ENCODE data around the gene ZBTB7B.

- TF ChIP-seq POLR2A (conservative IDR thresholded peaks at IDR 0.05) = no peak
- TF ChIP-seq, protein P1, sequence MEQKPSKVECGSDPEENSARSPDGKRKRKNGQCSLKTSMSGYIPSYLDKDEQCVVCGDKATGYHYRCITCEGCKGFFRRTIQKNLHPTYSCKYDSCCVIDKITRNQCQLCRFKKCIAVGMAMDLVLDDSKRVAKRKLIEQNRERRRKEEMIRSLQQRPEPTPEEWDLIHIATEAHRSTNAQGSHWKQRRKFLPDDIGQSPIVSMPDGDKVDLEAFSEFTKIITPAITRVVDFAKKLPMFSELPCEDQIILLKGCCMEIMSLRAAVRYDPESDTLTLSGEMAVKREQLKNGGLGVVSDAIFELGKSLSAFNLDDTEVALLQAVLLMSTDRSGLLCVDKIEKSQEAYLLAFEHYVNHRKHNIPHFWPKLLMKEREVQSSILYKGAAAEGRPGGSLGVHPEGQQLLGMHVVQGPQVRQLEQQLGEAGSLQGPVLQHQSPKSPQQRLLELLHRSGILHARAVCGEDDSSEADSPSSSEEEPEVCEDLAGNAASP (IDR thresholded peaks at IDR 0.05) = no peak
Measured at GRCh38 chr1:155001425-155001674, 1.3 kb upstream of the ZBTB7B start.

Measured in K562 (cell line).